ENCODE measurements around the gene DCST2. TPM values are rescaled to one million over a fixed set of nuclear protein-coding genes. Genes with fewer than 3 reads are reported as not detected.
"Not testable (repeated sequence)": the region's sequence is repeated elsewhere in the genome, so short reads cannot be mapped to it uniquely, and the experiment has no call there.

The DCST2 gene
- total and polyA plus RNA-seq, 2 of the 8 experiments (the other 6 are each of a cell fraction or from before 2014, with no cell fraction given): 0.43 to 2.1 TPM

GRCh38 chr1:154986736-154987135, 46.8 kb downstream of the DCST2 start:
- not testable (repeated sequence) for H3K27me3 ChIP-seq (replicated peaks in 1 of 4; ENCODE audit: control insufficient read depth in 3 of 4, extremely low read depth in 1 of 4, insufficient read depth in 3 of 4, low read length in 3 of 4); H3K4me3 ChIP-seq (ENCODE audit: extremely low read depth in 1 of 4, insufficient read depth in 2 of 4, low read depth in 3 of 4, low read length in 4 of 4); H3K18ac ChIP-seq (ENCODE audit: extremely low read depth, low read length); DNase-seq (ENCODE audit: low read depth in 1 of 2, low spot score in 2 of 2); H3K14ac ChIP-seq (ENCODE audit: insufficient read length); H3K79me1 ChIP-seq (ENCODE audit: low read depth, low read length); H3K4me1 ChIP-seq (replicated peaks in 1 of 4; ENCODE audit: control insufficient read depth in 3 of 4, insufficient read depth in 4 of 4, low read length in 3 of 4); H4K8ac ChIP-seq (ENCODE audit: extremely low read depth, insufficient read depth, low read length); H4K91ac ChIP-seq (replicated peaks; ENCODE audit: insufficient read length, low read length); H3K27ac ChIP-seq (ENCODE audit: low read depth, low read length); H3K4ac ChIP-seq (replicated peaks; ENCODE audit: insufficient read length, low read depth, low read length); H3K9ac ChIP-seq (replicated peaks in 1 of 4; ENCODE audit: extremely low read depth in 1 of 4, low read depth in 3 of 4, low read length in 3 of 4); H3K56ac ChIP-seq (replicated peaks; ENCODE audit: insufficient read length, low read depth, low read length); FAIRE-seq; H2AK5ac ChIP-seq (ENCODE audit: low read depth, low read length); H2BK12ac ChIP-seq (ENCODE audit: low read depth, low read length); H2BK120ac ChIP-seq (replicated peaks; ENCODE audit: low read depth, low read length); H4K5ac ChIP-seq (ENCODE audit: insufficient read length, low read depth, low read length); H3K23ac ChIP-seq (ENCODE audit: insufficient read length); H2AFZ ChIP-seq (ENCODE audit: low read length); H3K9me3 ChIP-seq (ENCODE audit: insufficient read depth in 2 of 2, low read depth in 1 of 2, low read length in 1 of 2); H2BK20ac ChIP-seq (ENCODE audit: low read length); H3K23me2 ChIP-seq (ENCODE audit: low read depth, low read length); H2BK15ac ChIP-seq (ENCODE audit: low read length); H3K4me2 ChIP-seq (ENCODE audit: insufficient read depth in 1 of 2, low read depth in 2 of 2, low read length in 2 of 2); H2BK5ac ChIP-seq (ENCODE audit: low read depth, low read length)
- ChIA-PET CTCF (ENCODE audit: partially characterized antibody) (interaction anchor here (1.5 to 20.6 kb wide), 3 partner anchors 10 to 152 kb away, joined by 3 to 334 read pairs (median 8); partner anchors contain the start of gene LENEP), POLR2A (ENCODE audit: partially characterized antibody) (interaction anchor here (0.6 to 42.8 kb wide), 7 partner anchors 7 to 156 kb away, joined by 3 to 702 read pairs (median 4); partner anchors contain the start of genes CKS1B, FLAD1, LENEP and PBXIP1)
- WGBS, 2 experiments (ENCODE audit: extremely low coverage in 1 of 2, insufficient coverage in 1 of 2, insufficient read length in 1 of 2, insufficient replicate concordance in 2 of 2, low coverage in 1 of 2, low lambda C conversion rate in 2 of 2, missing lambda C conversion rate in 1 of 2): 90% methylated on average over 3 of the region's 4 CpGs; no CpG with 5 or more reads in 1 of the 2 experiments
- Histone ChIP-seq H4K20me1 (replicated peaks in 1 of 2; ENCODE audit: control insufficient read depth in 1 of 2, insufficient read depth in 2 of 2, low read length in 2 of 2) (peaks cover 15 to 22% of the 10 kb centered on the region in 2 experiments), H3K79me2 (ENCODE audit: control insufficient read depth in 1 of 2, insufficient read depth in 2 of 2, low read length in 2 of 2) (peaks cover 4 to 51% of the 10 kb centered on the region in 2 experiments), H3K36me3 (ENCODE audit: control insufficient read depth in 2 of 4, insufficient read depth in 4 of 4, low read length in 3 of 4) (peaks cover 11 to 47% (median 33%) of the 10 kb centered on the region in 4 experiments)

Data from H1 (cell line).